ENCODE data around the gene HLA-DQB1. TPM values are rescaled to one million over a fixed set of nuclear protein-coding genes. Genes with fewer than 3 reads are reported as not detected.
"Not testable (repeated sequence)": the region's sequence is repeated elsewhere in the genome, so short reads cannot be mapped to it uniquely, and the experiment has no call there.

Gene HLA-DQB1
- total RNA-seq, 4 donors from 2014 or later, result 0.71 to 5.8 (median 4.8) TPM; not detected in 1

GRCh38 chr6:32637219-32637880 lies 29.1 kb downstream of the HLA-DQB1 start, which contains the start of gene HLA-DQA1:
TSS of gene HLA-DQA1 (plus strand) at chr6:32637406. CDS start at chr6:32637459, 53 bp downstream.
- TF ChIP-seq EP300 (IDR thresholded peaks at IDR 0.05) (no peak), POLR2A (IDR thresholded peaks at IDR 0.05; ENCODE audit: low read depth) (no peak), POLR2AphosphoS5 (IDR thresholded peaks at IDR 0.05) (peak in 1 of 2 donors; percentile 5)
- 48% methylated on average over 7 of the region's 7 CpGs for whole genome bisulfite sequencing
- no peak for DNase-seq (ENCODE audit: extremely low spot score)
- no peak within 1 kb of the TSS for H3K27ac ChIP-seq (replicated peaks in 1 of 4)
- intact Hi-C loops (cut with DNase I), result no loop called here
- no peak within 1 kb of the TSS for H3K4me3 ChIP-seq
- H3K4me1 ChIP-seq, result no peaks in the 10 kb centered on the region
- no peaks in the 10 kb centered on the region for H3K9me3 ChIP-seq
- no peaks in the 10 kb centered on the region for H3K27me3 ChIP-seq
- H3K36me3 ChIP-seq, result no peaks in the 10 kb centered on the region

- TF ChIP-seq CTCF (IDR thresholded peaks at IDR 0.05) (no peak), EP300 (IDR thresholded peaks at IDR 0.05) (no peak), POLR2AphosphoS5 (IDR thresholded peaks at IDR 0.05) (no peak), POLR2A (IDR thresholded peaks at IDR 0.05; ENCODE audit: low read depth) (no peak)
- Histone ChIP-seq H3K27ac (replicated peaks in 1 of 4) (no peak overlapping the region), H3K4me1 (no peaks in the 10 kb centered on the region), H3K36me3 (no peaks in the 10 kb centered on the region), H3K4me3 (no peak overlapping the region), H3K9me3 (no peaks in the 10 kb centered on the region), H3K27me3 (no peaks in the 10 kb centered on the region)
- intact Hi-C loops (cut with DNase I), result no loop called here
- 36% methylated on average over 2 of the region's 2 CpGs for WGBS
- no peak for DNase-seq (ENCODE audit: extremely low spot score)
These were observed 30.8 kb downstream of the HLA-DQB1 start for GRCh38 chr6:32635526-32636123.

GRCh38 chr6:32629793-32630192 lies 36.7 kb downstream of the HLA-DQB1 start:
- intact Hi-C loops (cut with DNase I); DNase-seq (ENCODE audit: extremely low spot score); H3K4me3 ChIP-seq; H3K36me3 ChIP-seq; H3K27ac ChIP-seq (replicated peaks in 1 of 4); H3K9me3 ChIP-seq; H3K27me3 ChIP-seq; H3K4me1 ChIP-seq: not testable (repeated sequence)
- WGBS, result 96% methylated on average over 13 of the region's 13 CpGs

- no peaks in the 10 kb centered on the region for H3K9me3 ChIP-seq
- WGBS, result 76% methylated on average over 3 of the region's 3 CpGs
- H3K27me3 ChIP-seq, result no peaks in the 10 kb centered on the region
- H3K27ac ChIP-seq (replicated peaks in 1 of 4), result no peak overlapping the region
- intact Hi-C loops (cut with DNase I), result no loop called here
- TF ChIP-seq POLR2AphosphoS5 (IDR thresholded peaks at IDR 0.05), result peak in 1 of 2 donors; percentile 25
- no peak for TF ChIP-seq EP300 (IDR thresholded peaks at IDR 0.05)
- no peaks in the 10 kb centered on the region for H3K4me1 ChIP-seq
- H3K4me3 ChIP-seq, result no peak overlapping the region
- no peak for DNase-seq (ENCODE audit: extremely low spot score)
- no peaks in the 10 kb centered on the region for H3K36me3 ChIP-seq
These were observed 38.6 kb downstream of the HLA-DQB1 start for GRCh38 chr6:32627831-32628230.

- Histone ChIP-seq H3K27ac (replicated peaks in 1 of 4) (no peak overlapping the region), H3K4me3 (no peak overlapping the region), H3K4me1 (no peaks in the 10 kb centered on the region), H3K36me3 (no peaks in the 10 kb centered on the region), H3K27me3 (no peaks in the 10 kb centered on the region), H3K9me3 (no peaks in the 10 kb centered on the region)
- intact Hi-C loops (cut with DNase I), result no loop called here
- TF ChIP-seq POLR2AphosphoS5 (IDR thresholded peaks at IDR 0.05) (no peak), POLR2A (IDR thresholded peaks at IDR 0.05; ENCODE audit: low read depth) (no peak), EP300 (IDR thresholded peaks at IDR 0.05) (no peak), CTCF (IDR thresholded peaks at IDR 0.05) (no peak)
- 79% methylated on average over 3 of the region's 3 CpGs for WGBS
- no peak for DNase-seq (ENCODE audit: extremely low spot score)
These were observed 39.2 kb downstream of the HLA-DQB1 start for GRCh38 chr6:32627249-32627648.

GRCh38 chr6:32625137-32625536 lies 41.3 kb downstream of the HLA-DQB1 start:
- no peak for TF ChIP-seq EP300 (IDR thresholded peaks at IDR 0.05)
- no peak for TF ChIP-seq POLR2AphosphoS5 (IDR thresholded peaks at IDR 0.05)
- TF ChIP-seq POLR2A (IDR thresholded peaks at IDR 0.05; ENCODE audit: low read depth), result no peak
- no peak for TF ChIP-seq CTCF (IDR thresholded peaks at IDR 0.05)
- Histone ChIP-seq H3K9me3 (no peaks in the 10 kb centered on the region), H3K27me3 (no peaks in the 10 kb centered on the region), H3K36me3 (no peaks in the 10 kb centered on the region), H3K4me3 (no peak overlapping the region), H3K27ac (replicated peaks in 1 of 4) (no peak overlapping the region), H3K4me1 (no peaks in the 10 kb centered on the region)
- WGBS, result 67% methylated on average over 5 of the region's 5 CpGs
- DNase-seq (ENCODE audit: extremely low spot score), result no peak
- intact Hi-C loops (cut with DNase I), result no loop called here

All from esophagus muscularis mucosa (tissue), 4 donors.